ENCODE data around the gene JAK1. TPM values are rescaled to one million over a fixed set of nuclear protein-coding genes. Genes with fewer than 3 reads are reported as not detected.

The JAK1 gene
- total and polyA plus RNA-seq, 9 of the 15 experiments (the other 6 are each of a cell fraction or from before 2014, with no cell fraction given), result 9.7 to 44.1 (median 42.5) TPM

DNA sequence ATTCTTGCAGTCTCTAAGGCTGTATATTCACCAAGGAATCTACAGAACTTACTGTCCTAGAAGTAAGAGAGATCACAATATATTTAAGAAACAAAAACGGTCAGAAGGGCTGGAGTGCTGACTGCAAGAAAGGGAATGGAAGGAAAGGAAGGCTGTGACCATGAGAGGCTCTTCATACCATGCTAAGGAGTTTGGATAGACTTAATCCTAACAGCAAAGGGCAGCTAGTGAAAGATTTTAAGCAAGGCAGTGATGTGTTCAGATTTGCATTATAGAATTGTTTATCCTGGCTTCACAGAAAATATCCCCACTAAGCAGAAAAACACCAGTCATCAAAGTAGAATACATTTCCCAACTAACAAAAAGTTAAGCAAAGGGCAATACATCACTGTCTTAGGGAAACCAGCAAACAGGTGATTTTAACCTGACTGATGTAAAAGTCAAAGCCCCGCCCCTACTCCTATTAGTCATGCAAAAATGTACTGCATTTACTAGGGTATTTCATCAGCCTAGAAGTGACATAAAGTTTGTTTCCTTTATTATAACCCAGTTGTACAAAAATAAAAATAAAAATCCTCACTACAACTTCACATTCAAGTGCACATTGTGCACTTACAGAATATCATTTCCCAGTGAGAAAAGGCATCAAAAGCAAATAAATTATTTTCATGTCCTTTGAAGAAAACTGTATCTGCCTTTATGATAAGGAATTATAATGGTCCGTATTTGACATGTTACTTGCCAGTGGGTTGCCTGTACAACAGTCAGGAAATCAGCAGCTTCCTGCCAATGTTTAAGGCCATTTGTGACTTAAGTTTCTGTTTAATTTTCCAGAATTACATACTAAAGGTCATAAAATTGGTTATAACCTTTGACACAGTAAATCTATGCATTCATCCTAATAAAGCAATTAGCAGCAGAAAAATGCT is 17.2 kb downstream of the JAK1 start (continued):
- TF ChIP-seq, protein P1, sequence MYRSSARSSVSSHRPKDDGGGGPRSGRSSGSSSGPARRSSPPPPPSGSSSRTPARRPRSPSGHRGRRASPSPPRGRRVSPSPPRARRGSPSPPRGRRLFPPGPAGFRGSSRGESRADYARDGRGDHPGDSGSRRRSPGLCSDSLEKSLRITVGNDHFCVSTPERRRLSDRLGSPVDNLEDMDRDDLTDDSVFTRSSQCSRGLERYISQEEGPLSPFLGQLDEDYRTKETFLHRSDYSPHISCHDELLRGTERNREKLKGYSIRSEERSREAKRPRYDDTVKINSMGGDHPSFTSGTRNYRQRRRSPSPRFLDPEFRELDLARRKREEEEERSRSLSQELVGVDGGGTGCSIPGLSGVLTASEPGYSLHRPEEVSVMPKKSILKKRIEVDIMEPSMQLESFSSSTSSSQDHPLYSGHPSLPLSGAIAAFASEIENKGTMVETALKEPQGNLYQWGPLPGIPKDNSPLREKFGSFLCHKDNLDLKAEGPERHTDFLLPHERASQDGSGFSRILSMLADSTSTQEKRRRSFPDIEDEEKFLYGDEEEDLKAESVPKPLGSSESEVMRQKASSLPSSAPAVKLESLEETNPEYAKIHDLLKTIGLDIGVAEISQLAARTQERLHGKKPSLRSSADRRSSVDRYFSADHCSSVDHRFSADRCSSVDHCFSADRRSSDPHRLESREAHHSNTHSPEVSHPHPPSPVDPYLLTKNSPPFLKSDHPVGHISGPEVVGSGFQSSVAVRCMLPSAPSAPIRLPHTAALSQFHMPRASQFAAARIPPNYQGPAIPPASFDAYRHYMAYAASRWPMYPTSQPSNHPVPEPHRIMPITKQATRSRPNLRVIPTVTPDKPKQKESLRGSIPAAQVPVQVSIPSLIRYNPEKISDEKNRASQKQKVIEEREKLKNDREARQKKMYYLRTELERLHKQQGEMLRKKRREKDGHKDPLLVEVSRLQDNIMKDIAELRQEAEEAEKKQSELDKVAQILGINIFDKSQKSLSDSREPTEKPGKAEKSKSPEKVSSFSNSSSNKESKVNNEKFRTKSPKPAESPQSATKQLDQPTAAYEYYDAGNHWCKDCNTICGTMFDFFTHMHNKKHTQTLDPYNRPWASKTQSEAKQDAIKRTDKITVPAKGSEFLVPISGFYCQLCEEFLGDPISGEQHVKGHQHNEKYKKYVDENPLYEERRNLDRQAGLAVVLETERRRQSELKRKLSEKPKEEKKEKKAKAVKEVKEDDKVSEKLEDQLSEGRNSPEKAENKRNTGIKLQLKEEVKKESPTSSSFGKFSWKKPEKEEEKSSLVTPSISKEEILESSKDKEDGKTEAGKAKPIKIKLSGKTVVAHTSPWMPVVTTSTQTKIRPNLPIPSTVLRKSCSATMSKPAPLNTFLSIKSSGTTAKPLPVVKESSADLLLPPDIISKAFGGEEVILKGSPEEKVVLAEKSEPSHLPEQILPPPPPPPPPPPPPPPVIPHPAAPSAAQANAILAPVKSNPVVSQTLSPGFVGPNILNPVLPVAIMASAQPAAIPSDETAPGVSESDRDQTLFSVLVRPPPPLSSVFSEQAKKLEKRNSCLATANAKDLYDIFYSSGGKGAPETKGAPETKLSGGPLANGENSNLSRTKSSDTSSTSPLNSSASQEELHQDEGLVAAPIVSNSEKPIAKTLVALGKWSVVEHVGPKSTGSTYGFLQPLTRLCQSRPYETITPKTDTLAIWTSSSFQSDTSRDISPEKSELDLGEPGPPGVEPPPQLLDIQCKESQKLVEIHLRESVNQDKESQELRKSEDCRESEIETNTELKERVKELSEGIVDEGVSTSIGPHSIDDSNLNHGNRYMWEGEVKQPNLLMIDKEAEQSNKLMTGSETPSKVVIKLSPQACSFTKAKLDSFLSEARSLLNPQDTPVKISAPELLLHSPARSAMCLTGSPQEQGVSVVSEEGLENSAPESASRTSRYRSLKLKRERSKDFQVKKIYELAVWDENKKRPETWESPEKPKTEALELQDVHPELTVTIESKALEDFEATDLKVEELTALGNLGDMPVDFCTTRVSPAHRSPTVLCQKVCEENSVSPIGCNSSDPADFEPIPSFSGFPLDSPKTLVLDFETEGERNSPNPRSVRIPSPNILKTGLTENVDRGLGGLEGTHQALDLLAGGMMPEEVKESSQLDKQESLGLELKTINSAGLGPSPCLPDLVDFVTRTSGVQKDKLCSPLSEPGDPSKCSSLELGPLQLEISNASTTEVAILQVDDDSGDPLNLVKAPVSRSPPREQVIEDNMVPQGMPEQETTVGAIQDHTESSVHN (IDR thresholded peaks at IDR 0.05; ENCODE audit: borderline replicate concordance in 1 of 2, low read depth in 1 of 2), result peak in 1 of 2 experiments; percentile 83; a peak in 3 of 4 replicates
- peak; percentile 79; the same call in 1 of the 2 replicates for TF ChIP-seq ZNF589 (CRISPR knock-in tag; IDR thresholded peaks at IDR 0.05; ENCODE audit: low read depth)
- TF ChIP-seq, protein P2, sequence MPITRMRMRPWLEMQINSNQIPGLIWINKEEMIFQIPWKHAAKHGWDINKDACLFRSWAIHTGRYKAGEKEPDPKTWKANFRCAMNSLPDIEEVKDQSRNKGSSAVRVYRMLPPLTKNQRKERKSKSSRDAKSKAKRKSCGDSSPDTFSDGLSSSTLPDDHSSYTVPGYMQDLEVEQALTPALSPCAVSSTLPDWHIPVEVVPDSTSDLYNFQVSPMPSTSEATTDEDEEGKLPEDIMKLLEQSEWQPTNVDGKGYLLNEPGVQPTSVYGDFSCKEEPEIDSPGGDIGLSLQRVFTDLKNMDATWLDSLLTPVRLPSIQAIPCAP (CRISPR knock-in tag; IDR thresholded peaks at IDR 0.05; ENCODE audit: borderline replicate concordance), result no peak
- TF ChIP-seq, protein P3, sequence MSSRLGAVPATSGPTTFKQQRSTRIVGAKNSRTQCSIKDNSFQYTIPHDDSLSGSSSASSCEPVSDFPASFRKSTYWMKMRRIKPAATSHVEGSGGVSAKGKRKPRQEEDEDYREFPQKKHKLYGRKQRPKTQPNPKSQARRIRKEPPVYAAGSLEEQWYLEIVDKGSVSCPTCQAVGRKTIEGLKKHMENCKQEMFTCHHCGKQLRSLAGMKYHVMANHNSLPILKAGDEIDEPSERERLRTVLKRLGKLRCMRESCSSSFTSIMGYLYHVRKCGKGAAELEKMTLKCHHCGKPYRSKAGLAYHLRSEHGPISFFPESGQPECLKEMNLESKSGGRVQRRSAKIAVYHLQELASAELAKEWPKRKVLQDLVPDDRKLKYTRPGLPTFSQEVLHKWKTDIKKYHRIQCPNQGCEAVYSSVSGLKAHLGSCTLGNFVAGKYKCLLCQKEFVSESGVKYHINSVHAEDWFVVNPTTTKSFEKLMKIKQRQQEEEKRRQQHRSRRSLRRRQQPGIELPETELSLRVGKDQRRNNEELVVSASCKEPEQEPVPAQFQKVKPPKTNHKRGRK (tag; IDR thresholded peaks at IDR 0.05), result no peak
- TF ChIP-seq FOXK1 (CRISPR knock-in tag; IDR thresholded peaks at IDR 0.05; ENCODE audit: borderline replicate concordance), result no peak
- TF ChIP-seq LEF1 (IDR thresholded peaks at IDR 0.05), result peak; percentile 42; the same call in 1 of the 2 replicates
- no peak for TF ChIP-seq PCBP1 (IDR thresholded peaks at IDR 0.05; ENCODE audit: low read depth, low read length, poor library complexity, severe bottlenecking)
- TF ChIP-seq, protein P4, sequence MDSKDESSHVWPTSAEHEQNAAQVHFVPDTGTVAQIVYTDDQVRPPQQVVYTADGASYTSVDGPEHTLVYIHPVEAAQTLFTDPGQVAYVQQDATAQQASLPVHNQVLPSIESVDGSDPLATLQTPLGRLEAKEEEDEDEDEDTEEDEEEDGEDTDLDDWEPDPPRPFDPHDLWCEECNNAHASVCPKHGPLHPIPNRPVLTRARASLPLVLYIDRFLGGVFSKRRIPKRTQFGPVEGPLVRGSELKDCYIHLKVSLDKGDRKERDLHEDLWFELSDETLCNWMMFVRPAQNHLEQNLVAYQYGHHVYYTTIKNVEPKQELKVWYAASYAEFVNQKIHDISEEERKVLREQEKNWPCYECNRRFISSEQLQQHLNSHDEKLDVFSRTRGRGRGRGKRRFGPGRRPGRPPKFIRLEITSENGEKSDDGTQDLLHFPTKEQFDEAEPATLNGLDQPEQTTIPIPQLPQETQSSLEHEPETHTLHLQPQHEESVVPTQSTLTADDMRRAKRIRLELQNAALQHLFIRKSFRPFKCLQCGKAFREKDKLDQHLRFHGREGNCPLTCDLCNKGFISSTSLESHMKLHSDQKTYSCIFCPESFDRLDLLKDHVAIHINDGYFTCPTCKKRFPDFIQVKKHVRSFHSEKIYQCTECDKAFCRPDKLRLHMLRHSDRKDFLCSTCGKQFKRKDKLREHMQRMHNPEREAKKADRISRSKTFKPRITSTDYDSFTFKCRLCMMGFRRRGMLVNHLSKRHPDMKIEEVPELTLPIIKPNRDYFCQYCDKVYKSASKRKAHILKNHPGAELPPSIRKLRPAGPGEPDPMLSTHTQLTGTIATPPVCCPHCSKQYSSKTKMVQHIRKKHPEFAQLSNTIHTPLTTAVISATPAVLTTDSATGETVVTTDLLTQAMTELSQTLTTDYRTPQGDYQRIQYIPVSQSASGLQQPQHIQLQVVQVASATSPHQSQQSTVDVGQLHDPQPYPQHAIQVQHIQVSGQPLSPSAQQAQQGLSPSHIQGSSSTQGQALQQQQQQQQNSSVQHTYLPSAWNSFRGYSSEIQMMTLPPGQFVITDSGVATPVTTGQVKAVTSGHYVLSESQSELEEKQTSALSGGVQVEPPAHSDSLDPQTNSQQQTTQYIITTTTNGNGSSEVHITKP (IDR thresholded peaks at IDR 0.05; ENCODE audit: partially characterized antibody), result no peak
- no peak for TF ChIP-seq ZNF212 (CRISPR knock-in tag; IDR thresholded peaks at IDR 0.05)
- TF ChIP-seq FOXA1 (IDR thresholded peaks at IDR 0.05; ENCODE audit: borderline replicate concordance), result no peak
- TF ChIP-seq GTF2A2 (tag; IDR thresholded peaks at IDR 0.05), result no peak

Measured in K562 (cell line).